CD14-positive monocyte (primary cell): ENCODE results near the gene PSMD13. TPM values are rescaled to one million over a fixed set of nuclear protein-coding genes. Genes with fewer than 3 reads are reported as not detected.

Experiments used
- DNase-seq, 3 donors: peaks; one replicate each; pipeline ENCODE4 v3.0.0-alpha.2; 2011 to 2022
- H2AFZ ChIP-seq: 2 replicates; pipeline ENCODE4 v1.6.0; 2012; ENCODE audit warnings: mild to moderate bottlenecking, low read depth, low read length, inconsistent platforms; ENCODE audit not compliant: insufficient read depth, poor library complexity, severe bottlenecking
- H3K27ac ChIP-seq, 2 donors: 1 replicate in 1 of 2; 2 replicates in 1 of 2; pipeline ENCODE4 v1.5.1; 2012 to 2013; ENCODE audit warnings: low read length in 2 of 2, control low read depth in 1 of 2, inconsistent platforms in 1 of 2, low read depth in 1 of 2, mild to moderate bottlenecking in 1 of 2
- H3K27me3 ChIP-seq, 2 donors: one replicate each; pipeline versions ENCODE4 v1.6.0 to v1.6.1; 2011 to 2013; ENCODE audit warnings: low read length in 2 of 2; ENCODE audit not compliant: control insufficient read depth in 2 of 2, insufficient read depth in 2 of 2
- H3K36me3 ChIP-seq, 2 donors: replicated peaks in 1 of 2; 1 replicate in 1 of 2; 2 replicates in 1 of 2; pipeline versions ENCODE4 v1.5.1 to v1.6.1; 2012 to 2013; ENCODE audit warnings: low read length in 2 of 2, control low read depth in 1 of 2, inconsistent platforms in 1 of 2, mild to moderate bottlenecking in 1 of 2; ENCODE audit not compliant: insufficient read depth in 2 of 2, control insufficient read depth in 1 of 2
- H3K4me1 ChIP-seq, 2 donors: 1 replicate in 1 of 2; 2 replicates in 1 of 2; pipeline versions ENCODE4 v1.5.1 to v1.6.1; 2012 to 2013; ENCODE audit warnings: low read length in 2 of 2, control low read depth in 1 of 2, inconsistent platforms in 1 of 2, mild to moderate bottlenecking in 1 of 2, moderate library complexity in 1 of 2; ENCODE audit not compliant: insufficient read depth in 2 of 2, control insufficient read depth in 1 of 2
- H3K4me2 ChIP-seq: replicated peaks from 2 replicates; pipeline ENCODE3; 2012; ENCODE audit warnings: low read length, moderate library complexity, mild to moderate bottlenecking; ENCODE audit not compliant: poor library complexity, severe bottlenecking; ENCODE audit errors: extremely low read depth
- H3K4me3 ChIP-seq, 3 experiments: fragments of 200-600 bp in 1 of 3; sonication (generic) in 1 of 3; replicated peaks in 1 of 3; 1 replicate in 2 of 3; 2 replicates in 1 of 3; pipeline ENCODE4 v1.5.1; 2011 to 2013; ENCODE audit warnings: low read length in 3 of 3, mild to moderate bottlenecking in 3 of 3, control low read depth in 2 of 3, low read depth in 2 of 3, inconsistent platforms in 1 of 3, moderate library complexity in 1 of 3
- H3K79me2 ChIP-seq: 2 replicates; pipeline ENCODE4 v1.6.0; 2012; ENCODE audit warnings: mild to moderate bottlenecking, control low read depth, inconsistent platforms, low read length, moderate library complexity; ENCODE audit not compliant: insufficient read depth
- H3K9ac ChIP-seq: 2 replicates; pipeline ENCODE4 v1.6.0; 2017; ENCODE audit warnings: low read length, mild to moderate bottlenecking; ENCODE audit not compliant: insufficient read depth, poor library complexity, severe bottlenecking
- H3K9me3 ChIP-seq, 2 donors: replicated peaks in 1 of 2; 1 replicate in 1 of 2; 2 replicates in 1 of 2; pipeline versions ENCODE4 v1.5.1 to v1.6.1; 2012 to 2013; ENCODE audit warnings: low read length in 2 of 2, control low read depth in 1 of 2; ENCODE audit not compliant: control insufficient read depth in 1 of 2, insufficient read depth in 1 of 2
- H4K20me1 ChIP-seq: 2 replicates; pipeline ENCODE4 v1.6.0; 2012; ENCODE audit warnings: mild to moderate bottlenecking, low read length, control low read depth, moderate library complexity; ENCODE audit not compliant: insufficient read depth
- H3K27ac Mint-ChIP-seq, 7 donors: one replicate each; pipeline ENCODE4 v1.8.0; 2020; ENCODE audit warnings: mild to moderate bottlenecking in 7 of 7, mixed read lengths in 7 of 7, moderate library complexity in 6 of 7, inconsistent platforms in 2 of 7
- H3K27me3 Mint-ChIP-seq, 3 donors: one replicate each; pipeline ENCODE4 v1.8.0; 2021 to 2022; ENCODE audit warnings: low read depth in 3 of 3, mild to moderate bottlenecking in 3 of 3, mixed read lengths in 3 of 3, moderate library complexity in 3 of 3, inconsistent platforms in 1 of 3
- H3K36me3 Mint-ChIP-seq, 2 donors: one replicate each; pipeline ENCODE4 v1.8.0; 2020; ENCODE audit warnings: mixed read lengths in 2 of 2, inconsistent platforms in 1 of 2, mild to moderate bottlenecking in 1 of 2
- H3K4me1 Mint-ChIP-seq: one replicate; pipeline ENCODE4 v1.8.0; 2020; ENCODE audit warnings: mild to moderate bottlenecking, mixed read lengths
- H3K4me3 Mint-ChIP-seq, 2 donors: one replicate each; pipeline ENCODE4 v1.8.0; 2020; ENCODE audit warnings: mild to moderate bottlenecking in 2 of 2, mixed read lengths in 2 of 2, moderate library complexity in 1 of 2
- H3K9me3 Mint-ChIP-seq, 7 donors: one replicate each; pipeline ENCODE4 v1.8.0; 2020 to 2022; ENCODE audit warnings: mixed read lengths in 7 of 7, mild to moderate bottlenecking in 6 of 7, moderate library complexity in 6 of 7, inconsistent platforms in 2 of 7
- CTCF ChIP-seq: fragments of 200-600 bp; IDR thresholded peaks from one replicate; pipeline ENCODE4 v1.8.0; 2022; ENCODE audit warnings: antibody characterized with exemption, mild to moderate bottlenecking
- WGBS: methylation state at CpG from one replicate; pipeline ENCODE4 v1.1.5; 2013; ENCODE audit warnings: missing lambda C conversion rate; ENCODE audit not compliant: insufficient coverage; 5-methylcytosine and 5-hydroxymethylcytosine counted together
- intact Hi-C, 2 donors: fragments of 100-400 bp; cut with micrococcal nuclease; formaldehyde crosslinking; loops; one replicate each; pipeline versions ENCODE4 v1.15.0 to v1.15.1; 2023
- polyA plus RNA-seq, 3 donors: library from polyadenylated mRNA; depleted of rRNA in 1 of 3; unstranded in 2 of 3; stranded (reverse) in 1 of 3; fragments of 300-500 nt in 2 of 3; fragments of >200 nt in 1 of 3; fragmentation: Illumina TruSeq in 2 of 3; gene quantifications; 1 replicate in 2 of 3; 2 replicates in 1 of 3; pipeline ENCODE4 v1.2.3, GENCODE V29; 2012 to 2021

PSMD13 gene
- polyA plus RNA-seq, 3 donors: 136 to 272 (median 218) TPM

GRCh38 chr11:221539-221938, 15.2 kb upstream of the PSMD13 start:
- WGBS: 96% methylated on average over 6 of the region's 7 CpGs
- peaks cover 0 to 7% of the 10 kb centered on the region in 2 donors for H3K36me3 ChIP-seq
- no peaks in the 10 kb centered on the region for H3K79me2 ChIP-seq
- H3K4me2 ChIP-seq: no peak overlapping the region
- H3K4me3 ChIP-seq: no peak overlapping the region
- TF ChIP-seq CTCF: no peak
- intact Hi-C loops: no loop called here
- H3K27ac ChIP-seq: no peak overlapping the region
- H4K20me1 ChIP-seq: no peaks in the 10 kb centered on the region
- H3K4me1 ChIP-seq: no peaks in the 10 kb centered on the region
- no peak for DNase-seq
- peaks cover 20 to 27% of the 10 kb centered on the region in 2 donors for H3K36me3 Mint-ChIP-seq
- no peaks in the 10 kb centered on the region for H3K9me3 ChIP-seq
- no peak overlapping the region for H2AFZ ChIP-seq
- no peaks in the 10 kb centered on the region for H3K27me3 ChIP-seq
- no peaks in the 10 kb centered on the region for H3K9me3 Mint-ChIP-seq
- peaks cover 1% of the 10 kb centered on the region for H3K4me1 Mint-ChIP-seq
- H3K4me3 Mint-ChIP-seq: no peak overlapping the region
- no peak overlapping the region for H3K9ac ChIP-seq
- no peaks in the 10 kb centered on the region for H3K27me3 Mint-ChIP-seq
- H3K27ac Mint-ChIP-seq: no peak overlapping the region

GRCh38 chr11:221998-222789, 14.6 kb upstream of the PSMD13 start:
- no peak overlapping the region for H2AFZ ChIP-seq
- H3K4me2 ChIP-seq: no peak overlapping the region
- H3K79me2 ChIP-seq: no peaks in the 10 kb centered on the region
- H3K27me3 Mint-ChIP-seq: no peaks in the 10 kb centered on the region
- no peaks in the 10 kb centered on the region for H3K27me3 ChIP-seq
- H3K27ac Mint-ChIP-seq: peak overlapping the region in 2 of 7 donors; percentile 6 to 18
- H3K36me3 ChIP-seq: peaks cover 0 to 7% of the 10 kb centered on the region in 2 donors
- H3K9me3 ChIP-seq: no peaks in the 10 kb centered on the region
- H3K4me3 Mint-ChIP-seq: no peak overlapping the region
- intact Hi-C loops: no loop called here
- H3K4me3 ChIP-seq: no peak overlapping the region
- peaks cover 1% of the 10 kb centered on the region for H3K4me1 Mint-ChIP-seq
- 96% methylated on average over 14 of the region's 14 CpGs for WGBS
- H3K4me1 ChIP-seq: no peaks in the 10 kb centered on the region
- no peak for TF ChIP-seq CTCF
- DNase-seq: no peak
- no peak overlapping the region for H3K9ac ChIP-seq
- no peaks in the 10 kb centered on the region for H4K20me1 ChIP-seq
- H3K9me3 Mint-ChIP-seq: no peaks in the 10 kb centered on the region
- H3K36me3 Mint-ChIP-seq: peaks cover 20 to 27% of the 10 kb centered on the region in 2 donors
- no peak overlapping the region for H3K27ac ChIP-seq
